HepG2 (cell line): Measurements from ENCODE around the gene TBC1D24. TPM values are rescaled to one million over a fixed set of nuclear protein-coding genes. Genes with fewer than 3 reads are reported as not detected.

Source experiments
- ARID5B ChIP-seq: IDR thresholded peaks from 2 replicates; pipeline ENCODE4 v1.4.0; 2020; ENCODE audit warnings: mild to moderate bottlenecking, missing genetic modification reagents
- BATF2 ChIP-seq: sonication (generic); formaldehyde crosslinking; IDR thresholded peaks from 2 replicates; pipeline ENCODE4 v1.8.0; 2022; ENCODE audit warnings: mild to moderate bottlenecking, missing genetic modification reagents, moderate library complexity
- DDIT3 ChIP-seq: sonication (generic); formaldehyde crosslinking; IDR thresholded peaks from 2 replicates; pipeline ENCODE4 v1.4.0; 2020; ENCODE audit warnings: mild to moderate bottlenecking, missing genetic modification reagents
- KMT2A ChIP-seq: sonication (generic); formaldehyde crosslinking; IDR thresholded peaks from 2 replicates; pipeline ENCODE4 v1.4.0; 2020; ENCODE audit warnings: missing genetic modification reagents
- RAD51 ChIP-seq: fragments of 450-650 bp; IDR thresholded peaks from 2 replicates; pipeline ENCODE4 v1.6.1; 2016; ENCODE audit warnings: borderline replicate concordance
- ZNF383 ChIP-seq: sonication (generic); formaldehyde crosslinking; IDR thresholded peaks from 2 replicates; pipeline ENCODE4 v1.4.0; 2020; ENCODE audit warnings: missing genetic modification reagents, mild to moderate bottlenecking, borderline replicate concordance
- ZNF512 ChIP-seq: sonication (generic); formaldehyde crosslinking; IDR thresholded peaks from 2 replicates; pipeline ENCODE4 v1.4.0; 2020; ENCODE audit warnings: mild to moderate bottlenecking, missing genetic modification reagents
- ZNF646 ChIP-seq: sonication (generic); formaldehyde crosslinking; IDR thresholded peaks from 2 replicates; pipeline ENCODE4 v1.9.0; 2021; ENCODE audit warnings: mild to moderate bottlenecking, missing genetic modification reagents
- polyA plus RNA-seq, 8 experiments: library from polyadenylated mRNA; depleted of rRNA in 3 of 8; stranded (reverse) in 7 of 8; unstranded in 1 of 8; fragments of >200 nt; fragmentation: Illumina TruSeq in 4 of 8; extraction: Trizol in 4 of 8; gene quantifications; 2 replicates each; pipeline versions ENCODE4 v1.2.1 to v1.2.3, GENCODE V29; 2011 to 2016; ENCODE audit warnings: low read depth in 4 of 8, missing spikeins in 1 of 8, mixed read lengths in 1 of 8; ENCODE audit not compliant: insufficient read depth in 1 of 8
- total RNA-seq, 5 experiments: library from RNA; depleted of rRNA; stranded (reverse); fragments of >200 nt; fragmentation: Illumina TruSeq; extraction: Trizol; gene quantifications; 2 replicates each; pipeline ENCODE4 v1.2.3, GENCODE V29; 2016; ENCODE audit warnings: low read depth in 1 of 5
- TF ChIP-seq, protein P1 (sequence below): sonication (generic); formaldehyde crosslinking; IDR thresholded peaks from 2 replicates; pipeline ENCODE4 v1.5.1; 2020; ENCODE audit warnings: missing genetic modification reagents, mild to moderate bottlenecking, borderline replicate concordance
- TF ChIP-seq, protein P2 (sequence below): sonication (generic); formaldehyde crosslinking; IDR thresholded peaks from 2 replicates; pipeline ENCODE4 v1.8.0; 2022; ENCODE audit warnings: mild to moderate bottlenecking, missing genetic modification reagents, borderline replicate concordance

TBC1D24 gene
- total and polyA plus RNA-seq, 2 of the 13 experiments (the other 11 are each of a cell fraction or from before 2014, with no cell fraction given), result 7.7 to 13.7 TPM

DNA sequence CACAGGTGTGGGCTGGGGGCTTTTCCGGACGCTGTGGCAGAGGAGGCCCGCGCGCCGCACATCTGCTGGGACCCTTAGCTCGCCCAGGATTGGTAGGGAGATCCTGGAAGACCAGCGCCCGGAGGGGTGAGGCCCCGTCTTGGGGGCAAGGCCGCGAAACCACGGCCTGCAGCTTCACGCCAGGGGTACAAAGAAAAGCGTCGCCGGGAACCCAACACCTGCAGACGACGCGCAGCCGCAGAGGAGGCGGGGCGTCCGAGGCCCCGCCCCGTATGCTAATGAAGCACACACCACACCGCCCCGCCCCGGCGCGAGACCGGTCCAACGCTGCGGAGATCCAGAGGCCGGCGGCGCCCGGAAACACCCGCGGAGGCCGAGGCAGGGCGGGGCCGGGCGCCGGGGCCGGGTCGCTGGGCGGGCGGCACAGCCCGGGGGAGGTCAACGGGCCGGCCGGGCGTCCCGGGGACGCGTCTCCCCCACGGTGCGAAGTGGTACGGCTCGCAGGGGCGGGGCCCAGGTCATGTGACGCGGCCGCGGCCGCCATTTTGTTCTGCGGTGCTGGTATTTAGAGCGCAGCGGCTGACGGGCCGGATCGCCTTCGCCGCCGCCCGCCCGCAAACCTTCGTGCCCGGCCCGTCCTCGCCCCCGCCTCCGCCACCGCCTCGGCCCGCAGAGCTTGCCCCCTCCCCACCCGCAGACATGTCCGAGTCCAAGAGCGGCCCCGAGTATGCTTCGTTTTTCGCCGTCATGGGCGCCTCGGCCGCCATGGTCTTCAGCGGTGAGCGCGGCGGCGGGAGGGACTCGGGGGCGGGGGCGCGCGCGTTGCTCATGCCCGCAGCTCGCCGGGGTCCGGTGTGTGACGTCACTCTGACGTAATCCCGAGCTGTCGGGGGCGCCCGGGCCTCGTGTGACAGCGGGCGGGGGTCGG lies 38.7 kb downstream of the TBC1D24 start, which contains the start of gene ATP6V0C (continued):
- TF ChIP-seq DDIT3 (CRISPR knock-in tag) (no peak), BATF2 (no peak), ZNF512 (CRISPR knock-in tag) (no peak), RAD51 (peak; percentile 31; the same call in 1 of the 2 replicates), ARID5B (CRISPR knock-in tag) (no peak), KMT2A (CRISPR knock-in tag) (no peak), ZNF646 (no peak), ZNF383 (CRISPR knock-in tag) (no peak)
- TF ChIP-seq, protein P1, sequence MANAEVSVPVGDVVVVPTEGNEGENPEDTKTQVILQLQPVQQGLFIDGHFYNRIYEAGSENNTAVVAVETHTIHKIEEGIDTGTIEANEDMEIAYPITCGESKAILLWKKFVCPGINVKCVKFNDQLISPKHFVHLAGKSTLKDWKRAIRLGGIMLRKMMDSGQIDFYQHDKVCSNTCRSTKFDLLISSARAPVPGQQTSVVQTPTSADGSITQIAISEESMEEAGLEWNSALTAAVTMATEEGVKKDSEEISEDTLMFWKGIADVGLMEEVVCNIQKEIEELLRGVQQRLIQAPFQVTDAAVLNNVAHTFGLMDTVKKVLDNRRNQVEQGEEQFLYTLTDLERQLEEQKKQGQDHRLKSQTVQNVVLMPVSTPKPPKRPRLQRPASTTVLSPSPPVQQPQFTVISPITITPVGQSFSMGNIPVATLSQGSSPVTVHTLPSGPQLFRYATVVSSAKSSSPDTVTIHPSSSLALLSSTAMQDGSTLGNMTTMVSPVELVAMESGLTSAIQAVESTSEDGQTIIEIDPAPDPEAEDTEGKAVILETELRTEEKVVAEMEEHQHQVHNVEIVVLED, result peak; percentile 29
- TF ChIP-seq, protein P2, sequence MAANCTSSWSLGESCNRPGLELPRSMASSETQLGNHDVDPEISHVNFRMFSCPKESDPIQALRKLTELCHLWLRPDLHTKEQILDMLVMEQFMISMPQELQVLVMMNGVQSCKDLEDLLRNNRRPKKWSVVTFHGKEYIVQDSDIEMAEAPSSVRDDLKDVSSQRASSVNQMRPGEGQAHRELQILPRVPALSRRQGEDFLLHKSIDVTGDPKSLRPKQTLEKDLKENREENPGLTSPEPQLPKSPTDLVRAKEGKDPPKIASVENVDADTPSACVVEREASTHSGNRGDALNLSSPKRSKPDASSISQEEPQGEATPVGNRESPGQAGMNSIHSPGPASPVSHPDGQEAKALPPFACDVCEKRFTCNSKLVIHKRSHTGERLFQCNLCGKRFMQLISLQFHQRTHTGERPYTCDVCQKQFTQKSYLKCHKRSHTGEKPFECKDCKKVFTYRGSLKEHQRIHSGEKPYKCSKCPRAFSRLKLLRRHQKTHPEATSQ (CRISPR knock-in tag), result no peak
